ENCODE measurements around the gene KRTAP10-5.

DNA sequence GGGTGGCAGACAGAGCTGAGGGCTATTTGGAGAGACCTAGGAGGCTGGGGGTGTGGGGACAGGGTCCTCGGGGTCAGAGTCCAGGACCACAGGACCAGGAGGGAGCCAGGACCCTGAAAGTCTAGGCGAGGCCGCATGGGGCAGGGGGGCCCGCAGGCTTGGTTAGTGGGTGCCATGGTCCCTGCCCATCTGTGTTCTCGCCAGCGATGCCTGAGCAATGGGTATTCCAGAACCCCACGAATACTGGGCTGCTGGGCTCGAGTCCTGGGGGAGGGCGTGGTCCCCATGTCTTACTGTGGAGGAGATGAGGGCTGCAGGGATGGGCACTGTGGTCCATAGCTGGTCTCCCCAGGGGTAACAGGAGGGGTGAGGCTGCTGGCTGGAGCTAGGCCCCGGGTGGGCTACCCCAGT lies 9.9 kb upstream of the KRTAP10-5 start:
- TF ChIP-seq, protein P1, sequence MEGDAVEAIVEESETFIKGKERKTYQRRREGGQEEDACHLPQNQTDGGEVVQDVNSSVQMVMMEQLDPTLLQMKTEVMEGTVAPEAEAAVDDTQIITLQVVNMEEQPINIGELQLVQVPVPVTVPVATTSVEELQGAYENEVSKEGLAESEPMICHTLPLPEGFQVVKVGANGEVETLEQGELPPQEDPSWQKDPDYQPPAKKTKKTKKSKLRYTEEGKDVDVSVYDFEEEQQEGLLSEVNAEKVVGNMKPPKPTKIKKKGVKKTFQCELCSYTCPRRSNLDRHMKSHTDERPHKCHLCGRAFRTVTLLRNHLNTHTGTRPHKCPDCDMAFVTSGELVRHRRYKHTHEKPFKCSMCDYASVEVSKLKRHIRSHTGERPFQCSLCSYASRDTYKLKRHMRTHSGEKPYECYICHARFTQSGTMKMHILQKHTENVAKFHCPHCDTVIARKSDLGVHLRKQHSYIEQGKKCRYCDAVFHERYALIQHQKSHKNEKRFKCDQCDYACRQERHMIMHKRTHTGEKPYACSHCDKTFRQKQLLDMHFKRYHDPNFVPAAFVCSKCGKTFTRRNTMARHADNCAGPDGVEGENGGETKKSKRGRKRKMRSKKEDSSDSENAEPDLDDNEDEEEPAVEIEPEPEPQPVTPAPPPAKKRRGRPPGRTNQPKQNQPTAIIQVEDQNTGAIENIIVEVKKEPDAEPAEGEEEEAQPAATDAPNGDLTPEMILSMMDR (IDR thresholded peaks at IDR 0.05) = no peak
- TF ChIP-seq POLR2A (IDR thresholded peaks at IDR 0.05) = no peak

Data from adrenal gland (tissue), 5 donors.